IMR-90 (cell line): ENCODE measurements around the gene ADGRD1. TPM values are rescaled to one million over a fixed set of nuclear protein-coding genes. Genes with fewer than 3 reads are reported as not detected.

Source experiments
- ATAC-seq: fragments of 200-7000 bp; cut with Tn5 transposase; 2 replicates; pipeline ENCODE4 v1.9.1; 2020; ENCODE audit warnings: low read depth, mild to moderate bottlenecking, moderate library complexity
- BruUV-seq: library from RNA; stranded (reverse); fragments of 400-500 nt; replicated peaks from 2 replicates; lab custom pipeline; 2021; lab: Mats Ljungman, UMichigan
- CTCF ChIA-PET: fragments of 300-600 bp; formaldehyde crosslinking; extraction: SDS; loops from one replicate; lab custom pipeline; 2021; ENCODE audit warnings: antibody characterized with exemption; lab: Yijun Ruan, JAX
- POLR2A ChIA-PET: fragments of 300-600 bp; sonication (Branson Sonifier 250); formaldehyde crosslinking; loops from one replicate; lab custom pipeline; 2022; ENCODE audit warnings: antibody characterized with exemption; ENCODE audit not compliant: unreplicated experiment; lab: Charles Lee
- DNase-seq: peaks from one replicate; pipeline ENCODE4 v3.0.0; 2013
- H2AFZ ChIP-seq: replicated peaks from 2 replicates; pipeline ENCODE3; 2013; ENCODE audit warnings: low read length, mild to moderate bottlenecking; ENCODE audit not compliant: poor library complexity
- H2AK5ac ChIP-seq: 2 replicates; pipeline ENCODE4 v1.6.1; 2013; ENCODE audit warnings: low read depth, low read length, inconsistent platforms
- H2AK9ac ChIP-seq: replicated peaks from 2 replicates; pipeline ENCODE3; 2013; ENCODE audit warnings: mild to moderate bottlenecking, low read depth, low read length, moderate library complexity; ENCODE audit not compliant: poor library complexity
- H2BK120ac ChIP-seq: 2 replicates; pipeline ENCODE4 v1.6.1; 2013; ENCODE audit warnings: low read depth, low read length, inconsistent platforms
- H2BK15ac ChIP-seq: 3 replicates; pipeline ENCODE4 v1.6.1; 2013; ENCODE audit warnings: low read depth, low read length, inconsistent platforms
- H2BK20ac ChIP-seq: 2 replicates; pipeline ENCODE4 v1.6.1; 2013; ENCODE audit warnings: low read depth, mild to moderate bottlenecking, inconsistent platforms, low read length, moderate library complexity
- H2BK5ac ChIP-seq: 2 replicates; pipeline ENCODE4 v1.6.1; 2013; ENCODE audit warnings: mild to moderate bottlenecking, low read depth, low read length, inconsistent platforms; ENCODE audit not compliant: poor library complexity, severe bottlenecking
- H3K14ac ChIP-seq: replicated peaks from 2 replicates; pipeline ENCODE4 v1.6.1; 2013; ENCODE audit warnings: low read depth, low read length, inconsistent platforms
- H3K18ac ChIP-seq: 2 replicates; pipeline ENCODE4 v1.6.1; 2013; ENCODE audit warnings: low read depth, low read length, control low read depth
- H3K23ac ChIP-seq: 2 replicates; pipeline ENCODE4 v1.6.1; 2013; ENCODE audit warnings: low read depth, low read length, inconsistent platforms
- H3K27ac ChIP-seq: 2 replicates; pipeline ENCODE4 v1.5.1; 2013; ENCODE audit warnings: mild to moderate bottlenecking, control low read depth, low read length; ENCODE audit not compliant: insufficient read depth
- H3K27me3 ChIP-seq: 2 replicates; pipeline ENCODE4 v1.6.1; 2013; ENCODE audit warnings: low read length; ENCODE audit not compliant: control insufficient read depth, insufficient read depth
- H3K36me3 ChIP-seq: 2 replicates; pipeline ENCODE4 v1.6.1; 2013; ENCODE audit warnings: low read length, mixed read lengths; ENCODE audit not compliant: control insufficient read depth, insufficient read depth
- H3K4ac ChIP-seq: 2 replicates; pipeline ENCODE4 v1.6.1; 2013; ENCODE audit warnings: low read depth, low read length, inconsistent platforms
- H3K4me1 ChIP-seq: 2 replicates; pipeline ENCODE4 v1.6.1; 2013; ENCODE audit warnings: low read length, mixed read lengths; ENCODE audit not compliant: control insufficient read depth, insufficient read depth
- H3K4me2 ChIP-seq: 2 replicates; pipeline ENCODE4 v1.6.1; 2013; ENCODE audit warnings: low read depth, mild to moderate bottlenecking, control low read depth, low read length, moderate library complexity
- H3K4me3 ChIP-seq: 2 replicates; pipeline ENCODE4 v1.5.1; 2013; ENCODE audit warnings: low read depth, mild to moderate bottlenecking, control low read depth, low read length, moderate library complexity; ENCODE audit not compliant: insufficient read depth
- H3K56ac ChIP-seq: 2 replicates; pipeline ENCODE4 v1.6.1; 2013; ENCODE audit warnings: low read length, inconsistent platforms; ENCODE audit not compliant: insufficient read depth; ENCODE audit errors: extremely low read depth
- H3K79me1 ChIP-seq, 2 experiments: 2 replicates each; pipeline ENCODE4 v1.6.1; 2013; ENCODE audit warnings: low read length in 2 of 2, inconsistent platforms in 1 of 2, low read depth in 1 of 2
- H3K9ac ChIP-seq: 2 replicates; pipeline ENCODE4 v1.6.1; 2013; ENCODE audit warnings: low read depth, low read length, control low read depth
- H3K9me1 ChIP-seq: 2 replicates; pipeline ENCODE4 v1.6.1; 2013; ENCODE audit warnings: low read length, inconsistent platforms; ENCODE audit not compliant: insufficient read depth
- H3K9me3 ChIP-seq: 2 replicates; pipeline ENCODE4 v1.6.1; 2013; ENCODE audit warnings: low read length; ENCODE audit not compliant: control insufficient read depth, insufficient read depth
- H4K20me1 ChIP-seq: 2 replicates; pipeline ENCODE4 v1.6.1; 2013; ENCODE audit warnings: low read length, inconsistent platforms; ENCODE audit not compliant: insufficient read depth
- H4K5ac ChIP-seq: 2 replicates; pipeline ENCODE4 v1.6.1; 2013; ENCODE audit warnings: mild to moderate bottlenecking, low read depth, low read length, control low read depth
- H4K8ac ChIP-seq, 2 experiments: 2 replicates each; pipeline ENCODE4 v1.6.1; 2013; ENCODE audit warnings: low read depth in 2 of 2, low read length in 2 of 2, control low read depth in 1 of 2, inconsistent platforms in 1 of 2
- H4K91ac ChIP-seq: 2 replicates; pipeline ENCODE4 v1.6.1; 2013; ENCODE audit warnings: low read depth, low read length, inconsistent platforms; ENCODE audit not compliant: insufficient read depth
- CEBPB ChIP-seq: IDR thresholded peaks from 2 replicates; pipeline ENCODE4 v1.6.1; 2012; ENCODE audit warnings: low read depth, low read length, improper control_type of control experiment
- CHD1 ChIP-seq: IDR thresholded peaks from 2 replicates; pipeline ENCODE4 v1.6.1; 2012; ENCODE audit warnings: low read depth, low read length, improper control_type of control experiment
- CTCF ChIP-seq: conservative IDR thresholded peaks from 2 replicates; pipeline ENCODE4 v1.5.1; 2012; ENCODE audit warnings: mild to moderate bottlenecking, low read depth, low read length, improper control_type of control experiment
- ELK1 ChIP-seq: fragments of 150-350 bp; IDR thresholded peaks from 2 replicates; pipeline ENCODE4 v1.6.1; 2016; ENCODE audit warnings: low read depth, mild to moderate bottlenecking, low read length, moderate library complexity, borderline replicate concordance
- FOS ChIP-seq: fragments of 150-350 bp; IDR thresholded peaks from 2 replicates; pipeline ENCODE4 v1.6.1; 2016; ENCODE audit warnings: low read depth, low read length
- MAFK ChIP-seq: IDR thresholded peaks from 2 replicates; pipeline ENCODE4 v1.6.1; 2012; ENCODE audit warnings: low read depth, low read length, improper control_type of control experiment
- RFX5 ChIP-seq: IDR thresholded peaks from 2 replicates; pipeline ENCODE4 v1.8.0; 2012; ENCODE audit warnings: low read depth, mild to moderate bottlenecking, low read length, moderate library complexity
- SMC3 ChIP-seq: fragments of 150-350 bp; IDR thresholded peaks from 2 replicates; pipeline ENCODE4 v1.6.1; 2016; ENCODE audit warnings: low read depth, mild to moderate bottlenecking, antibody characterized with exemption, low read length, moderate library complexity
- WGBS, 2 experiments: methylation state at CpG; one replicate each; pipeline versions ENCODE4 v1.1.5 to v1.1.7; 2013; ENCODE audit warnings: missing lambda C conversion rate in 2 of 2; ENCODE audit not compliant: insufficient read length in 1 of 2; ENCODE audit errors: extremely low coverage in 2 of 2; 5-methylcytosine and 5-hydroxymethylcytosine counted together
- dilution Hi-C: fragments of 300-500 bp; cut with HindIII; formaldehyde crosslinking; loops from one replicate; pipeline ENCODE4 v1.14.3; 2018; ENCODE audit warnings: low sequenced_read_pairs; ENCODE audit not compliant: unreplicated experiment
- in situ Hi-C: fragments of 300-500 bp; cut with MboI; formaldehyde crosslinking; loops from 3 replicates; pipeline ENCODE4 v1.14.3; 2019; ENCODE audit warnings: low sequenced_read_pairs, inconsistent platforms, mixed read lengths
- intact Hi-C: fragments of 100-400 bp; cut with micrococcal nuclease; formaldehyde crosslinking; loops from 2 replicates; pipeline ENCODE4 v1.10.0; 2022
- polyA plus RNA-seq, 3 experiments: library from polyadenylated mRNA; depleted of rRNA; stranded (reverse); fragments of >200 nt; gene quantifications; 2 replicates each; pipeline ENCODE4 v1.2.3, GENCODE V29; 2012; ENCODE audit warnings: low replicate concordance in 1 of 3
- total RNA-seq: library from RNA; depleted of rRNA; stranded (reverse); fragments of >200 nt; gene quantifications from 2 replicates; pipeline ENCODE4 v1.2.3, GENCODE V29; 2012
- TF ChIP-seq, protein P1 (sequence below): fragments of 150-350 bp; IDR thresholded peaks from 2 replicates; pipeline ENCODE4 v1.6.1; 2017; ENCODE audit warnings: mild to moderate bottlenecking, antibody characterized with exemption, low read length, low read depth

The ADGRD1 gene
- total and polyA plus RNA-seq, 2 of the 4 experiments (the other 2 are of a cell fraction), result not detected

GRCh38 chr12:130933269-130933995 lies 20.3 kb upstream of the ADGRD1 start:
- 72% methylated on average over 31 of the region's 38 CpGs; no CpG with 5 or more reads in 1 of the 2 experiments for WGBS, 2 experiments
- no peak overlapping the region for H2BK5ac ChIP-seq
- no peak overlapping the region for H4K8ac ChIP-seq
- no peaks in the 10 kb centered on the region for H4K20me1 ChIP-seq
- no peak overlapping the region for H3K4ac ChIP-seq
- ATAC-seq (no peak), DNase-seq (no peak)
- no peak overlapping the region for H2AK5ac ChIP-seq
- H3K4me2 ChIP-seq, result no peak overlapping the region
- no peak overlapping the region for H3K9ac ChIP-seq
- no peaks in the 10 kb centered on the region for H3K79me1 ChIP-seq
- H2BK120ac ChIP-seq, result no peak overlapping the region
- H2BK15ac ChIP-seq, result no peak overlapping the region
- H3K4me3 ChIP-seq, result no peak overlapping the region
- H4K5ac ChIP-seq, result no peak overlapping the region
- no peaks in the 10 kb centered on the region for H3K9me1 ChIP-seq
- H3K27me3 ChIP-seq, result no peaks in the 10 kb centered on the region
- H3K36me3 ChIP-seq, result no peaks in the 10 kb centered on the region
- no peaks in the 10 kb centered on the region for H3K4me1 ChIP-seq
- no peak overlapping the region for H2AK9ac ChIP-seq
- CTCF ChIA-PET, result no interaction called here
- no peak overlapping the region for H2AFZ ChIP-seq
- no TSS peak for BruUV-seq
- dilution Hi-C loops, result no loop called here
- in situ Hi-C loops, result no loop called here
- TF ChIP-seq FOS (no peak), SMC3 (no peak), MAFK (no peak), CTCF (no peak), CHD1 (no peak), RFX5 (no peak), CEBPB (no peak), ELK1 (no peak)
- TF ChIP-seq, protein P1, sequence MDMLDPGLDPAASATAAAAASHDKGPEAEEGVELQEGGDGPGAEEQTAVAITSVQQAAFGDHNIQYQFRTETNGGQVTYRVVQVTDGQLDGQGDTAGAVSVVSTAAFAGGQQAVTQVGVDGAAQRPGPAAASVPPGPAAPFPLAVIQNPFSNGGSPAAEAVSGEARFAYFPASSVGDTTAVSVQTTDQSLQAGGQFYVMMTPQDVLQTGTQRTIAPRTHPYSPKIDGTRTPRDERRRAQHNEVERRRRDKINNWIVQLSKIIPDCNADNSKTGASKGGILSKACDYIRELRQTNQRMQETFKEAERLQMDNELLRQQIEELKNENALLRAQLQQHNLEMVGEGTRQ, result no peak
- POLR2A ChIA-PET, result no interaction called here
- H3K23ac ChIP-seq, result no peak overlapping the region
- no peak overlapping the region for H3K56ac ChIP-seq
- H4K91ac ChIP-seq, result no peak overlapping the region
- H3K27ac ChIP-seq, result no peak overlapping the region
- intact Hi-C loops, result no loop called here
- no peak overlapping the region for H2BK20ac ChIP-seq
- H3K14ac ChIP-seq, result no peak overlapping the region
- no peak overlapping the region for H3K18ac ChIP-seq
- 0 out of 2 replicates have a peak, but pooled peaks cover 1% of the 10 kb centered on the region for H3K9me3 ChIP-seq
